H9 (cell line): ENCODE measurements around the gene RRP12. TPM values are rescaled to one million over a fixed set of nuclear protein-coding genes. Genes with fewer than 3 reads are reported as not detected.

ENCODE experiments used
- DNase-seq: peaks from one replicate; pipeline ENCODE4 v3.0.0-alpha.2; 2017
- H2AFZ ChIP-seq: one replicate; pipeline ENCODE4 v1.6.1; 2013; ENCODE audit warnings: mild to moderate bottlenecking, low read length, control low read depth, moderate library complexity
- H2AK5ac ChIP-seq: 2 replicates; pipeline ENCODE4 v1.6.1; 2013; ENCODE audit warnings: low read length, control low read depth, mixed read lengths; ENCODE audit not compliant: insufficient read length
- H2BK120ac ChIP-seq: one replicate; pipeline ENCODE4 v1.6.1; 2013; ENCODE audit warnings: low read depth, mild to moderate bottlenecking, low read length, control low read depth, inconsistent platforms; ENCODE audit not compliant: poor library complexity, severe bottlenecking
- H2BK12ac ChIP-seq: 2 replicates; pipeline ENCODE4 v1.6.1; 2013; ENCODE audit warnings: low read length, control low read depth, mixed read lengths, low read depth; ENCODE audit not compliant: insufficient read length
- H2BK15ac ChIP-seq: 2 replicates; pipeline ENCODE4 v1.6.1; 2013; ENCODE audit warnings: low read depth, low read length, control low read depth
- H2BK20ac ChIP-seq: one replicate; pipeline ENCODE4 v1.6.1; 2013; ENCODE audit warnings: low read depth, mild to moderate bottlenecking, low read length, control low read depth, inconsistent platforms; ENCODE audit not compliant: poor library complexity, severe bottlenecking
- H2BK5ac ChIP-seq: 2 replicates; pipeline ENCODE4 v1.6.1; 2013; ENCODE audit warnings: low read length, control low read depth, mixed read lengths; ENCODE audit not compliant: insufficient read length
- H3K14ac ChIP-seq: 2 replicates; pipeline ENCODE4 v1.6.1; 2013; ENCODE audit warnings: low read length, control low read depth; ENCODE audit not compliant: insufficient read depth
- H3K18ac ChIP-seq: 2 replicates; pipeline ENCODE4 v1.6.1; 2013; ENCODE audit warnings: low read depth, mild to moderate bottlenecking, mixed read lengths, low read length, control low read depth; ENCODE audit not compliant: insufficient read length
- H3K23ac ChIP-seq: 2 replicates; pipeline ENCODE4 v1.6.1; 2013; ENCODE audit warnings: low read length, control low read depth, mixed read lengths, low read depth; ENCODE audit not compliant: insufficient read length
- H3K23me2 ChIP-seq: 2 replicates; pipeline ENCODE4 v1.6.1; 2013; ENCODE audit warnings: low read depth, mild to moderate bottlenecking, mixed read lengths, low read length, control low read depth; ENCODE audit not compliant: insufficient read length, poor library complexity, severe bottlenecking
- H3K27ac ChIP-seq: 2 replicates; pipeline ENCODE4 v1.5.1; 2013; ENCODE audit warnings: low read length, control low read depth, mixed read lengths, low read depth; ENCODE audit not compliant: insufficient read length
- H3K27me3 ChIP-seq: 2 replicates; pipeline ENCODE4 v1.6.1; 2013; ENCODE audit warnings: low read length, control low read depth, inconsistent platforms; ENCODE audit not compliant: insufficient read depth
- H3K4ac ChIP-seq: 2 replicates; pipeline ENCODE4 v1.6.1; 2013; ENCODE audit warnings: low read depth, mild to moderate bottlenecking, control low read depth, inconsistent platforms, low read length, moderate library complexity
- H3K4me1 ChIP-seq: 2 replicates; pipeline ENCODE4 v1.6.1; 2013; ENCODE audit warnings: low read length, control low read depth, inconsistent platforms; ENCODE audit not compliant: insufficient read depth
- H3K4me2 ChIP-seq: 2 replicates; pipeline ENCODE4 v1.6.1; 2013; ENCODE audit warnings: low read length, control low read depth, mixed read lengths; ENCODE audit not compliant: insufficient read length, insufficient read depth
- H3K56ac ChIP-seq: 2 replicates; pipeline ENCODE4 v1.6.1; 2013; ENCODE audit warnings: low read depth, mild to moderate bottlenecking, mixed read lengths, low read length, control low read depth; ENCODE audit not compliant: insufficient read length
- H3K79me1 ChIP-seq: 2 replicates; pipeline ENCODE4 v1.6.1; 2013; ENCODE audit warnings: low read depth, mild to moderate bottlenecking, moderate library complexity, low read length, control low read depth, inconsistent platforms; ENCODE audit not compliant: insufficient read depth, poor library complexity, severe bottlenecking
- H3K79me2 ChIP-seq: 2 replicates; pipeline ENCODE4 v1.6.1; 2013; ENCODE audit warnings: low read length, control low read depth, inconsistent platforms; ENCODE audit not compliant: insufficient read depth
- H3K9ac ChIP-seq: 2 replicates; pipeline ENCODE4 v1.6.1; 2013; ENCODE audit warnings: low read length, control low read depth, mixed read lengths; ENCODE audit not compliant: insufficient read length; ENCODE audit errors: extremely low read depth
- H3K9me3 ChIP-seq: one replicate; pipeline ENCODE4 v1.6.1; 2013; ENCODE audit warnings: low read depth, low read length, inconsistent platforms; ENCODE audit not compliant: control insufficient read depth
- H3T11ph ChIP-seq: one replicate; pipeline ENCODE4 v1.6.1; 2013; ENCODE audit warnings: mild to moderate bottlenecking, low read length, control low read depth, inconsistent platforms
- H4K20me1 ChIP-seq: one replicate; pipeline ENCODE4 v1.6.1; 2013; ENCODE audit not compliant: control insufficient read depth, insufficient read length, insufficient read depth
- H4K5ac ChIP-seq: 2 replicates; pipeline ENCODE4 v1.6.1; 2013; ENCODE audit warnings: low read depth, mild to moderate bottlenecking, mixed read lengths, low read length, control low read depth; ENCODE audit not compliant: insufficient read length
- H4K8ac ChIP-seq: replicated peaks from 2 replicates; pipeline ENCODE4 v1.6.1; 2013; ENCODE audit warnings: low read length, control low read depth, mixed read lengths, low read depth; ENCODE audit not compliant: insufficient read length
- H4K91ac ChIP-seq: 2 replicates; pipeline ENCODE4 v1.6.1; 2013; ENCODE audit warnings: low read depth, mild to moderate bottlenecking, moderate library complexity, mixed read lengths, low read length, control low read depth; ENCODE audit not compliant: insufficient read length
- H3K27ac Mint-ChIP-seq, 3 experiments: 2 replicates in 2 of 3; 3 replicates in 1 of 3; pipeline ENCODE4 v1.8.0; 2020 to 2021; ENCODE audit warnings: mixed read lengths in 3 of 3, mild to moderate bottlenecking in 1 of 3, moderate library complexity in 1 of 3
- H3K27me3 Mint-ChIP-seq: 2 replicates; pipeline ENCODE4 v1.8.0; 2021; ENCODE audit warnings: low read depth, mild to moderate bottlenecking, moderate library complexity, mixed read lengths
- H3K36me3 Mint-ChIP-seq, 3 experiments: 2 replicates in 2 of 3; 3 replicates in 1 of 3; pipeline ENCODE4 v1.8.0; 2020 to 2021; ENCODE audit warnings: low read depth in 3 of 3, mixed read lengths in 3 of 3; ENCODE audit not compliant: insufficient read depth in 1 of 3
- H3K4me1 Mint-ChIP-seq, 2 experiments: 2 replicates each; pipeline ENCODE4 v1.8.0; 2020; ENCODE audit warnings: mixed read lengths in 2 of 2
- H3K4me3 Mint-ChIP-seq, 2 experiments: 2 replicates in 1 of 2; 3 replicates in 1 of 2; pipeline ENCODE4 v1.8.0; 2020 to 2021; ENCODE audit warnings: mild to moderate bottlenecking in 2 of 2, mixed read lengths in 2 of 2, moderate library complexity in 1 of 2
- H3K9me3 Mint-ChIP-seq, 2 experiments: 2 replicates in 1 of 2; 3 replicates in 1 of 2; pipeline ENCODE4 v1.8.0; 2020; ENCODE audit warnings: mild to moderate bottlenecking in 2 of 2, mixed read lengths in 2 of 2, moderate library complexity in 1 of 2
- CTCF ChIP-seq: fragments of 200-600 bp; sonication (generic); conservative IDR thresholded peaks from 3 replicates; pipeline ENCODE4 v1.8.0; 2021; ENCODE audit warnings: antibody characterized with exemption, mild to moderate bottlenecking
- WGBS: extraction: QIAGEN DNeasy Blood & Tissue Kit; methylation state at CpG from one replicate; pipeline ENCODE4 v1.1.7; 2013; ENCODE audit warnings: missing lambda C conversion rate, low lambda C conversion rate, mixed read lengths; ENCODE audit not compliant: insufficient read length; ENCODE audit errors: extremely low coverage; 5-methylcytosine and 5-hydroxymethylcytosine counted together
- total RNA-seq: library from RNA; stranded (reverse); gene quantifications from 2 replicates; pipeline ENCODE4 v1.2.1, GENCODE V29; 2021

The RRP12 gene
- total RNA-seq, 1 experiment from 2014 or later: 71.6 TPM

DNA sequence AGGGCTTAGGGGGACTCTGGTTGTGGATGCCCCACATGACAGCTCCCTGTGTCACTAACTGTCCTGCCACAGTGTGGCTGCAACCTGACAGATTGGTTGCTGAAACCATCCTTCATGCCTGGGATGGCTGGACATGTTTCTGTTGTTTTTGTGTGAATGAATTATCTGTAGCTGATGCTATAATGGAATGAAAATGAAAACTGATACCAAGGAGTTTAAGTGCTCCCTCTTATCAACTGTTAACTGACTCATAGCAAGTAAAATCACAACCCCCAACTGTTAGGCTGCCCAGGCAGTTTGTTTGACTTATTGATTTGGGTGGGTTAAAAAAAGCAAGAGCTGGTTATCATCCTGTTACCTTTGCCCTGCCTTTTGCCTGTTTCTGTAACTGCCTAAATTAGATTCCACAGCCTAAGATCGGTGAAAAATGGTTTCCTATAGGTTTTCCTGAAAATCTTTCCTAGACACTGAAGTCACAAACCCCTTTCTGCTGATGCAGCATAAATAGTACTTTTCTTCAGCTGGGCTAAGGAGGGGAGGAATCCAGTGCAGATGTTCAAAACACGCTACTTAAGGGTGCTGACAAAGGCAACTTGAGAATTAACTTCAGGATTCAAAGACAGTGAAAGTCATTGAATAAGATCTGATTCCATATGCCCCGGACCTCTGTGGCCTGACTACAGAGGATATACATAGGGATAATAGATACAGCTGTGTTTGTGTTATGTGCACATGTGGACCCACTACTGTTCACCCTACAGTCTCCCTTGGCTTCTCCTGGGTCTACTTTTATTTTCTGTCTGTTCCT lies 72.3 kb downstream of the RRP12 start:
- DNase-seq: no peak
- Histone ChIP-seq H3K79me2 (peaks cover 11% of the 10 kb centered on the region; the same call in 1 of the 2 replicates), H2BK15ac (no peak overlapping the region), H2BK5ac (no peak overlapping the region), H3K27ac (no peak overlapping the region), H3K4me1 (peaks cover 12% of the 10 kb centered on the region), H3T11ph (no peak overlapping the region), H3K4me2 (no peak overlapping the region), H2AK5ac (no peak overlapping the region), H3K56ac (no peak overlapping the region), H2BK20ac (no peak overlapping the region), H4K91ac (no peak overlapping the region), H4K8ac (no peak overlapping the region), H4K5ac (no peak overlapping the region), H2BK120ac (no peak overlapping the region), H3K14ac (no peak overlapping the region), H3K18ac (no peak overlapping the region), H4K20me1 (no peaks in the 10 kb centered on the region), H3K9me3 (no peaks in the 10 kb centered on the region), H3K9ac (no peak overlapping the region), H3K23me2 (peaks cover 17% of the 10 kb centered on the region), H2BK12ac (no peak overlapping the region), H3K27me3 (no peaks in the 10 kb centered on the region), H2AFZ (no peak overlapping the region), H3K4ac (no peak overlapping the region), H3K23ac (no peak overlapping the region), H3K79me1 (peaks cover 4% of the 10 kb centered on the region)
- WGBS: no CpG with 5 or more reads among the region's 3 CpGs
- Mint-ChIP-seq H3K27ac (peak overlapping the region in 1 of 3 experiments; percentile 3; a peak in 1 of 7 replicates), H3K4me3 (no peak overlapping the region), H3K27me3 (no peaks in the 10 kb centered on the region; the same call in 1 of the 2 replicates), H3K36me3 (peaks cover 17 to 61% (median 48%) of the 10 kb centered on the region in 3 experiments), H3K4me1 (peaks cover 55 to 62% of the 10 kb centered on the region in 2 experiments), H3K9me3 (peaks cover 2 to 3% of the 10 kb centered on the region in 2 experiments; a peak in 1 of 5 replicates)
- TF ChIP-seq CTCF: no peak
